Astrocyte (in vitro differentiated cells and primary cell): ENCODE data around the gene SPSB2. TPM values are rescaled to one million over a fixed set of nuclear protein-coding genes. Genes with fewer than 3 reads are reported as not detected.

Experiments used
- DNase-seq: peaks from one replicate; pipeline ENCODE4 v3.0.0-alpha.2; 2010; ENCODE audit warnings: low read depth
- FAIRE-seq: peaks from 2 replicates; lab custom pipeline; 2011; peaks lifted over from hg19 to GRCh38; lab: Jason Lieb, UNC
- H2AFZ ChIP-seq: 2 replicates; pipeline ENCODE4 v1.6.0; 2012; ENCODE audit warnings: low read depth, low read length, inconsistent platforms
- H3K27ac ChIP-seq: 2 replicates; pipeline ENCODE4 v1.5.1; 2011; ENCODE audit warnings: low read depth, low read length, inconsistent platforms
- H3K27me3 ChIP-seq: 2 replicates; pipeline ENCODE4 v1.6.0; 2011; ENCODE audit warnings: low read length, inconsistent platforms; ENCODE audit not compliant: insufficient read depth
- H3K36me3 ChIP-seq: 2 replicates; pipeline ENCODE4 v1.5.1; 2011; ENCODE audit warnings: low read length, inconsistent platforms; ENCODE audit not compliant: insufficient read depth
- H3K4me1 ChIP-seq: 2 replicates; pipeline ENCODE4 v1.5.1; 2011; ENCODE audit warnings: low read length, inconsistent platforms; ENCODE audit not compliant: insufficient read depth
- H3K4me2 ChIP-seq: 2 replicates; pipeline ENCODE4 v1.6.0; 2012; ENCODE audit warnings: low read length, inconsistent platforms
- H3K4me3 ChIP-seq: 2 replicates; pipeline ENCODE4 v1.5.1; 2011; ENCODE audit warnings: low read depth, mild to moderate bottlenecking, low read length, inconsistent platforms; ENCODE audit not compliant: insufficient read depth
- H3K79me2 ChIP-seq: 2 replicates; pipeline ENCODE4 v1.6.0; 2012; ENCODE audit warnings: mild to moderate bottlenecking, low read length, inconsistent platforms; ENCODE audit not compliant: insufficient read depth
- H3K9ac ChIP-seq: 2 replicates; pipeline ENCODE4 v1.6.0; 2012; ENCODE audit warnings: mild to moderate bottlenecking, low read length, inconsistent platforms
- H3K9me3 ChIP-seq: 2 replicates; pipeline ENCODE4 v1.5.1; 2012; ENCODE audit warnings: low read depth, mild to moderate bottlenecking, low read length, inconsistent platforms; ENCODE audit not compliant: insufficient read depth
- H4K20me1 ChIP-seq: 2 replicates; pipeline ENCODE4 v1.6.0; 2012; ENCODE audit warnings: low read length, inconsistent platforms; ENCODE audit not compliant: insufficient read depth
- H3K27ac Mint-ChIP-seq: one replicate; pipeline ENCODE4 v1.8.0; 2021; ENCODE audit warnings: mild to moderate bottlenecking, mixed read lengths; ENCODE audit not compliant: unreplicated experiment
- H3K27me3 Mint-ChIP-seq: one replicate; pipeline ENCODE4 v1.8.0; 2021; ENCODE audit warnings: low read depth, mixed read lengths; ENCODE audit not compliant: unreplicated experiment
- H3K36me3 Mint-ChIP-seq: one replicate; pipeline ENCODE4 v1.8.0; 2021; ENCODE audit warnings: low read depth, mixed read lengths; ENCODE audit not compliant: unreplicated experiment
- H3K4me1 Mint-ChIP-seq: one replicate; pipeline ENCODE4 v1.8.0; 2021; ENCODE audit warnings: low read depth, mixed read lengths; ENCODE audit not compliant: unreplicated experiment
- H3K4me3 Mint-ChIP-seq: one replicate; pipeline ENCODE4 v1.8.0; 2021; ENCODE audit warnings: mild to moderate bottlenecking, moderate library complexity, mixed read lengths; ENCODE audit not compliant: unreplicated experiment
- H3K9me3 Mint-ChIP-seq: one replicate; pipeline ENCODE4 v1.8.0; 2021; ENCODE audit warnings: mild to moderate bottlenecking, mixed read lengths; ENCODE audit not compliant: unreplicated experiment
- EZH2 ChIP-seq: IDR thresholded peaks from 2 replicates; pipeline ENCODE4 v1.6.1; 2012; ENCODE audit warnings: mild to moderate bottlenecking, low read length, inconsistent platforms; ENCODE audit not compliant: insufficient read depth
- total RNA-seq: library from RNA; stranded (reverse); gene quantifications from 2 replicates; pipeline ENCODE4 v1.2.1, GENCODE V29; 2021
- TF ChIP-seq, protein P1 (sequence below): IDR thresholded peaks from 2 replicates; pipeline ENCODE4 v1.5.1; 2011; ENCODE audit warnings: low read depth, mild to moderate bottlenecking, inconsistent platforms, low read length, moderate library complexity; ENCODE audit not compliant: insufficient read depth

The SPSB2 gene
- total RNA-seq, 1 donor from 2014 or later = 4.9 TPM

DNA sequence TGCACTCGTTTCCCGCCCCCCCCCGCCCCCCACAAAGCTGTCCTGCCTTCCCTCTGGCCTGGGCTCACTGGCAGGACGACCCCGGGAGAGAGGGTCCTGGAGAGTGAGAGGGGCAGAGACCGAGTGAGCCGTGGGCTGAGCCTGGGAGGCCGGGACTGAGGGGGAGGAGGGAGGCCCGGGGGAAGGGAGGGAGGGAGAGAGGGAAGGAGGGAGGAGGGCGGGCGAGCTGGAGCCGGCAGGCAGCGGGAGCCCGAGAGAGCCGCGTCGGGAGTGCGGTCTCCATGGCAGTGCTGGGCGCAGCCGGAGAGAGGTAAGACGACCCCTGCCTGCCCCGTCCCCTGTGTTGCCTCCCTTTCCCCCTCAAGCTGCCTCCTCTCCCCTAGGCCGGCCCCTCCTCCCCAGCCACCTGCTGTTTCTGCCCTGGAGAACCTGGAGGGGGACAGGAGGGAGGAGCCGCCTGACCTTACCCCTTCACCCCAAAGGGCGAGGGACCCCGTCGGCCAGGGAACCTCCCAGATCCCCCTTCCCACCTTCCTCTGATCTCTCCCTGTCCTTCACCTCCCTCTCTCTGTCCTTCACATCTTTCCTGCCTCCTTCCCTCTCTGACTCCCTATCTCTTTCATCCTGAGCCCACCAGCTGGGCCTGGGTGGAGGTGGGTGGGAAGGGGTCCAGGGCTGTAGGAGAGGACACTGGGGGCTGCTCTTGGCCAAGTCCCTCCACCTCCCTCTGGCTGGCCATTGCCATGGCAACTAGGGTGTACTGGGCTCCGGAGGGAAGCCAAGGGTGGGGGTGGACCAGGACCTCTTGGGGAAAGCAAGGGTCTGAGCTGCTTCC lies 51.3 kb downstream of the SPSB2 start, which contains the start of gene GPR162:
Gene GPR162 (plus strand): TSS at position 231 of the 835 bp plus-strand sequence. CDS start 2,078 bp downstream, outside the sequence.
- DNase-seq (peak; percentile 37), FAIRE-seq (no peak)
- H3K4me1 ChIP-seq = peaks cover 15% of the 10 kb centered on the region
- no peaks in the 10 kb centered on the region for H3K36me3 ChIP-seq
- peaks cover 4% of the 10 kb centered on the region for H3K36me3 Mint-ChIP-seq
- H3K4me3 Mint-ChIP-seq = peak within 1 kb of the TSS; percentile 79
- H3K27ac ChIP-seq = no peak within 1 kb of the TSS
- H3K27ac Mint-ChIP-seq = peak within 1 kb of the TSS; percentile 23
- peak within 1 kb of the TSS; percentile 88 for H3K4me2 ChIP-seq
- H3K27me3 ChIP-seq = no peaks in the 10 kb centered on the region
- no peaks in the 10 kb centered on the region for H3K9me3 Mint-ChIP-seq
- H3K9me3 ChIP-seq = no peaks in the 10 kb centered on the region
- H4K20me1 ChIP-seq = no peaks in the 10 kb centered on the region
- peak within 1 kb of the TSS; percentile 56 for H2AFZ ChIP-seq
- H3K27me3 Mint-ChIP-seq = no peaks in the 10 kb centered on the region
- peaks cover 27% of the 10 kb centered on the region for H3K4me1 Mint-ChIP-seq
- H3K79me2 ChIP-seq = no peaks in the 10 kb centered on the region
- H3K9ac ChIP-seq = peak within 1 kb of the TSS; percentile 59
- TF ChIP-seq EZH2 = no peak
- TF ChIP-seq, protein P1, sequence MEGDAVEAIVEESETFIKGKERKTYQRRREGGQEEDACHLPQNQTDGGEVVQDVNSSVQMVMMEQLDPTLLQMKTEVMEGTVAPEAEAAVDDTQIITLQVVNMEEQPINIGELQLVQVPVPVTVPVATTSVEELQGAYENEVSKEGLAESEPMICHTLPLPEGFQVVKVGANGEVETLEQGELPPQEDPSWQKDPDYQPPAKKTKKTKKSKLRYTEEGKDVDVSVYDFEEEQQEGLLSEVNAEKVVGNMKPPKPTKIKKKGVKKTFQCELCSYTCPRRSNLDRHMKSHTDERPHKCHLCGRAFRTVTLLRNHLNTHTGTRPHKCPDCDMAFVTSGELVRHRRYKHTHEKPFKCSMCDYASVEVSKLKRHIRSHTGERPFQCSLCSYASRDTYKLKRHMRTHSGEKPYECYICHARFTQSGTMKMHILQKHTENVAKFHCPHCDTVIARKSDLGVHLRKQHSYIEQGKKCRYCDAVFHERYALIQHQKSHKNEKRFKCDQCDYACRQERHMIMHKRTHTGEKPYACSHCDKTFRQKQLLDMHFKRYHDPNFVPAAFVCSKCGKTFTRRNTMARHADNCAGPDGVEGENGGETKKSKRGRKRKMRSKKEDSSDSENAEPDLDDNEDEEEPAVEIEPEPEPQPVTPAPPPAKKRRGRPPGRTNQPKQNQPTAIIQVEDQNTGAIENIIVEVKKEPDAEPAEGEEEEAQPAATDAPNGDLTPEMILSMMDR = no peak
- peak within 1 kb of the TSS; percentile 51 for H3K4me3 ChIP-seq

Other genes with a start within 250 kb of the SPSB2 start
- 0.73 and 0.89 TPM in 2 replicates for gene LPAR5, start 237.3 kb downstream of the SPSB2 start, total RNA-seq
- 0.54 and 0.60 TPM in 2 replicates for gene ACRBP, start 225.9 kb downstream of the SPSB2 start, total RNA-seq
- 30.9 and 34.8 TPM in 2 replicates for gene ING4, start 210.2 kb downstream of the SPSB2 start, total RNA-seq
- 48.9 and 50.6 TPM in 2 replicates for gene ZNF384, start 183.9 kb downstream of the SPSB2 start, total RNA-seq
- gene PIANP, start 172.5 kb downstream of the SPSB2 start, total RNA-seq = 3.1 and 3.6 TPM in 2 replicates
- gene COPS7A, start 149.3 kb downstream of the SPSB2 start, total RNA-seq = 47.3 and 51.5 TPM in 2 replicates
- gene MLF2, start 120.2 kb downstream of the SPSB2 start, total RNA-seq = 302 and 316 TPM in 2 replicates
- 504 and 510 TPM in 2 replicates for gene PTMS, start 106.9 kb downstream of the SPSB2 start, total RNA-seq
- 2.0 TPM in 2 replicates for gene LAG3, start 100.8 kb downstream of the SPSB2 start, total RNA-seq
- gene CD4, start 83.8 kb downstream of the SPSB2 start, total RNA-seq = 0.54 and 0.72 TPM in 2 replicates
- 6.0 and 6.2 TPM in 2 replicates for gene GPR162, start 51.5 kb downstream of the SPSB2 start, total RNA-seq
- 101 and 123 TPM in 2 replicates for gene P3H3, start 44.9 kb downstream of the SPSB2 start, total RNA-seq
- gene GNB3, start 32.4 kb downstream of the SPSB2 start, total RNA-seq = 14.5 and 16.6 TPM in 2 replicates
- 2.3 and 3.2 TPM in 2 replicates for gene CDCA3, start 22.0 kb downstream of the SPSB2 start, total RNA-seq
- gene USP5, start 21.2 kb downstream of the SPSB2 start, total RNA-seq = 144 and 146 TPM in 2 replicates
- gene TPI1, start 5.8 kb downstream of the SPSB2 start, total RNA-seq = 722 and 791 TPM in 2 replicates
- gene LRRC23, start 31.5 kb upstream of the SPSB2 start, total RNA-seq = 5.0 and 5.2 TPM in 2 replicates
- gene ENO2, start 41.3 kb upstream of the SPSB2 start, total RNA-seq = 46.4 and 47.7 TPM in 2 replicates
- 94.9 and 97.8 TPM in 2 replicates for gene ATN1, start 54.7 kb upstream of the SPSB2 start, total RNA-seq
- not detected in 2 replicates for gene RNU7-1, start 70.5 kb upstream of the SPSB2 start, total RNA-seq
- gene C12orf57, start 70.7 kb upstream of the SPSB2 start, total RNA-seq = 117 and 123 TPM in 2 replicates
- gene PTPN6, start 78.1 kb upstream of the SPSB2 start, total RNA-seq = 5.2 and 8.9 TPM in 2 replicates
- gene PHB2, start 97.4 kb upstream of the SPSB2 start, total RNA-seq = 171 and 176 TPM in 2 replicates
- gene EMG1, start 97.6 kb upstream of the SPSB2 start, total RNA-seq = 38.6 and 39.1 TPM in 2 replicates
- 26.2 and 27.6 TPM in 2 replicates for gene LPCAT3, start 145.2 kb upstream of the SPSB2 start, total RNA-seq
- gene C1S, start 187.4 kb upstream of the SPSB2 start, total RNA-seq = 5.2 and 6.2 TPM in 2 replicates
- 0.86 and 1.6 TPM in 2 replicates for gene C1R, start 219.1 kb upstream of the SPSB2 start, total RNA-seq
- 11.0 and 12.1 TPM in 2 replicates for gene C1RL, start 235.9 kb upstream of the SPSB2 start, total RNA-seq